Activated T-helper 17 cell treated with anti-CD3 and anti-CD28 coated beads, Interleukin-2, amount 50 U/mL, for 72 hours (primary cell): ENCODE measurements around the gene ZNF385B. TPM values are rescaled to one million over a fixed set of nuclear protein-coding genes. Genes with fewer than 3 reads are reported as not detected.
"Not testable (repeated sequence)": the region's sequence is repeated elsewhere in the genome, so short reads cannot be mapped to it uniquely, and the experiment has no call there.

ENCODE experiments used
- ATAC-seq: fragments of 150-1000 bp; cut with Tn5 transposase; replicated peaks from 2 replicates; pipeline ENCODE4 v1.10.0; 2021; ENCODE audit warnings: mild to moderate bottlenecking, moderate library complexity
- H3K27ac Mint-ChIP-seq: one replicate; pipeline ENCODE4 v1.8.0; 2022; ENCODE audit warnings: mixed read lengths
- H3K27me3 Mint-ChIP-seq: one replicate; pipeline ENCODE4 v1.8.0; 2022; ENCODE audit warnings: mixed read lengths
- H3K36me3 Mint-ChIP-seq: one replicate; pipeline ENCODE4 v1.8.0; 2022; ENCODE audit warnings: low read depth, mild to moderate bottlenecking, mixed read lengths
- H3K4me1 Mint-ChIP-seq: one replicate; pipeline ENCODE4 v1.8.0; 2022; ENCODE audit warnings: mixed read lengths
- H3K4me3 Mint-ChIP-seq: one replicate; pipeline ENCODE4 v1.8.0; 2022; ENCODE audit warnings: mild to moderate bottlenecking, mixed read lengths
- H3K9me3 Mint-ChIP-seq: one replicate; pipeline ENCODE4 v1.8.0; 2022; ENCODE audit warnings: mixed read lengths
- total RNA-seq, 2 donors: library from RNA; stranded (reverse); gene quantifications; one replicate each; pipeline ENCODE4 v1.2.3, GENCODE V29; 2022

Gene ZNF385B
- total RNA-seq, 2 donors from 2014 or later: not detected

- Mint-ChIP-seq H3K4me1 (no peaks in the 10 kb centered on the region), H3K36me3 (no peaks in the 10 kb centered on the region), H3K27me3 (peaks cover 7% of the 10 kb centered on the region), H3K4me3 (no peak overlapping the region), H3K27ac (no peak overlapping the region), H3K9me3 (no peaks in the 10 kb centered on the region)
- ATAC-seq: no peak
Observed at GRCh38 chr2:179800776-179801175, 60.6 kb downstream of the ZNF385B start.

- Mint-ChIP-seq H3K36me3 (no peaks in the 10 kb centered on the region), H3K4me3 (no peak overlapping the region)
Observed at GRCh38 chr2:179796213-179797007, 65.0 kb downstream of the ZNF385B start.

GRCh38 chr2:179793902-179794301 is 67.5 kb downstream of the ZNF385B start:
- Mint-ChIP-seq H3K36me3 (no peaks in the 10 kb centered on the region), H3K27me3 (no peaks in the 10 kb centered on the region), H3K27ac (no peak overlapping the region), H3K9me3 (no peaks in the 10 kb centered on the region), H3K4me3 (no peak overlapping the region), H3K4me1 (no peaks in the 10 kb centered on the region)
- ATAC-seq: no peak

More at GRCh38 chr2:179796213-179797007, 65.0 kb downstream of the ZNF385B start:
- no peak for ATAC-seq
- H3K27me3 Mint-ChIP-seq: peaks cover 3% of the 10 kb centered on the region
- no peaks in the 10 kb centered on the region for H3K9me3 Mint-ChIP-seq
- H3K27ac Mint-ChIP-seq: no peak overlapping the region
- no peaks in the 10 kb centered on the region for H3K4me1 Mint-ChIP-seq

GRCh38 chr2:179793238-179793637 is 68.2 kb downstream of the ZNF385B start:
- H3K36me3 Mint-ChIP-seq: no peaks in the 10 kb centered on the region
- ATAC-seq: no peak
- H3K27me3 Mint-ChIP-seq: no peaks in the 10 kb centered on the region
- no peak overlapping the region for H3K27ac Mint-ChIP-seq
- H3K4me3 Mint-ChIP-seq: no peak overlapping the region
- H3K4me1 Mint-ChIP-seq: no peaks in the 10 kb centered on the region
- no peaks in the 10 kb centered on the region for H3K9me3 Mint-ChIP-seq

- no peaks in the 10 kb centered on the region for H3K4me1 Mint-ChIP-seq
- H3K9me3 Mint-ChIP-seq: no peaks in the 10 kb centered on the region
- no peak overlapping the region for H3K4me3 Mint-ChIP-seq
- ATAC-seq: no peak
- no peak overlapping the region for H3K27ac Mint-ChIP-seq
- H3K27me3 Mint-ChIP-seq: no peaks in the 10 kb centered on the region
- no peaks in the 10 kb centered on the region for H3K36me3 Mint-ChIP-seq
Observed at GRCh38 chr2:179790235-179791217, 70.9 kb downstream of the ZNF385B start.

GRCh38 chr2:179788104-179788503 is 73.3 kb downstream of the ZNF385B start:
- H3K9me3 Mint-ChIP-seq: no peaks in the 10 kb centered on the region
- no peaks in the 10 kb centered on the region for H3K4me1 Mint-ChIP-seq
- no peak overlapping the region for H3K27ac Mint-ChIP-seq
- H3K36me3 Mint-ChIP-seq: no peaks in the 10 kb centered on the region
- no peak for ATAC-seq
- no peaks in the 10 kb centered on the region for H3K27me3 Mint-ChIP-seq
- no peak overlapping the region for H3K4me3 Mint-ChIP-seq

- H3K4me3 Mint-ChIP-seq: no peak overlapping the region
- H3K4me1 Mint-ChIP-seq: no peaks in the 10 kb centered on the region
- no peaks in the 10 kb centered on the region for H3K36me3 Mint-ChIP-seq
- H3K27ac Mint-ChIP-seq: no peak overlapping the region
- H3K9me3 Mint-ChIP-seq: no peaks in the 10 kb centered on the region
- ATAC-seq: no peak
- no peaks in the 10 kb centered on the region for H3K27me3 Mint-ChIP-seq
Observed at GRCh38 chr2:179787601-179788000, 73.8 kb downstream of the ZNF385B start.

- no peak overlapping the region for H3K4me3 Mint-ChIP-seq
- no peak for ATAC-seq
- no peaks in the 10 kb centered on the region for H3K4me1 Mint-ChIP-seq
- H3K27ac Mint-ChIP-seq: no peak overlapping the region
- H3K27me3 Mint-ChIP-seq: peaks cover 2% of the 10 kb centered on the region
- H3K36me3 Mint-ChIP-seq: no peaks in the 10 kb centered on the region
- H3K9me3 Mint-ChIP-seq: no peaks in the 10 kb centered on the region
Observed at GRCh38 chr2:179785902-179786301, 75.5 kb downstream of the ZNF385B start.

GRCh38 chr2:179782346-179782745 is 79.1 kb downstream of the ZNF385B start:
- not testable (repeated sequence) for H3K36me3 Mint-ChIP-seq, H3K27ac Mint-ChIP-seq, H3K4me3 Mint-ChIP-seq, H3K27me3 Mint-ChIP-seq, ATAC-seq, H3K4me1 Mint-ChIP-seq, H3K9me3 Mint-ChIP-seq

GRCh38 chr2:179773986-179774385 is 87.4 kb downstream of the ZNF385B start:
- ATAC-seq: no peak
- H3K27ac Mint-ChIP-seq: no peak overlapping the region
- peaks cover 13% of the 10 kb centered on the region for H3K27me3 Mint-ChIP-seq
- peaks cover 2% of the 10 kb centered on the region for H3K9me3 Mint-ChIP-seq
- no peaks in the 10 kb centered on the region for H3K4me1 Mint-ChIP-seq
- H3K36me3 Mint-ChIP-seq: no peaks in the 10 kb centered on the region
- H3K4me3 Mint-ChIP-seq: no peak overlapping the region

GRCh38 chr2:179772346-179772745 is 89.1 kb downstream of the ZNF385B start:
- Mint-ChIP-seq H3K4me1 (no peaks in the 10 kb centered on the region), H3K27me3 (peaks cover 20% of the 10 kb centered on the region), H3K27ac (no peak overlapping the region), H3K9me3 (no peaks in the 10 kb centered on the region), H3K4me3 (no peak overlapping the region), H3K36me3 (no peaks in the 10 kb centered on the region)
- ATAC-seq: no peak

GRCh38 chr2:179771791-179772190 is 89.6 kb downstream of the ZNF385B start:
- Mint-ChIP-seq H3K36me3 (no peaks in the 10 kb centered on the region), H3K9me3 (no peaks in the 10 kb centered on the region), H3K4me1 (no peaks in the 10 kb centered on the region), H3K27me3 (peaks cover 22% of the 10 kb centered on the region), H3K4me3 (no peak overlapping the region), H3K27ac (no peak overlapping the region)
- ATAC-seq: no peak

- H3K27ac Mint-ChIP-seq: no peak overlapping the region
- no peaks in the 10 kb centered on the region for H3K4me1 Mint-ChIP-seq
- H3K9me3 Mint-ChIP-seq: no peaks in the 10 kb centered on the region
- peaks cover 23% of the 10 kb centered on the region for H3K27me3 Mint-ChIP-seq
- ATAC-seq: no peak
- no peaks in the 10 kb centered on the region for H3K36me3 Mint-ChIP-seq
- no peak overlapping the region for H3K4me3 Mint-ChIP-seq
Observed at GRCh38 chr2:179770029-179770428, 91.4 kb downstream of the ZNF385B start.

GRCh38 chr2:179769323-179769722 is 92.1 kb downstream of the ZNF385B start:
- Mint-ChIP-seq H3K4me1 (no peaks in the 10 kb centered on the region), H3K9me3 (no peaks in the 10 kb centered on the region), H3K27ac (no peak overlapping the region), H3K27me3 (peaks cover 23% of the 10 kb centered on the region), H3K4me3 (no peak overlapping the region), H3K36me3 (no peaks in the 10 kb centered on the region)
- no peak for ATAC-seq

GRCh38 chr2:179768765-179769164 is 92.6 kb downstream of the ZNF385B start:
- Mint-ChIP-seq H3K4me3 (no peak overlapping the region), H3K9me3 (no peaks in the 10 kb centered on the region), H3K27me3 (peaks cover 19% of the 10 kb centered on the region), H3K4me1 (no peaks in the 10 kb centered on the region), H3K27ac (no peak overlapping the region), H3K36me3 (no peaks in the 10 kb centered on the region)
- ATAC-seq: no peak
